ENCODE measurements around the gene MESD.

The MESD gene

GRCh38 chr15:81014446-81015093, 25.0 kb upstream of the MESD start:
- no peak for DNase-seq

- no peak for DNase-seq
Measured at GRCh38 chr15:81013396-81013929, 23.8 kb upstream of the MESD start.

- no peak for DNase-seq
Measured at GRCh38 chr15:81012588-81012987, 23.0 kb upstream of the MESD start.

- DNase-seq = no peak
Measured at GRCh38 chr15:81011593-81011992, 22.0 kb upstream of the MESD start.

GRCh38 chr15:81010086-81010485, 20.5 kb upstream of the MESD start:
- no peak for DNase-seq

- no peak for DNase-seq
Measured at GRCh38 chr15:81008312-81008711, 18.7 kb upstream of the MESD start.

- DNase-seq = no peak
Measured at GRCh38 chr15:81007428-81008064, 17.9 kb upstream of the MESD start.

- no peak for DNase-seq
Measured at GRCh38 chr15:81006124-81006523, 16.5 kb upstream of the MESD start.

GRCh38 chr15:81003097-81003350, 13.4 kb upstream of the MESD start:
- DNase-seq = no peak

- DNase-seq = no peak
Measured at GRCh38 chr15:81002331-81003096, 12.9 kb upstream of the MESD start.

GRCh38 chr15:81002009-81002330, 12.4 kb upstream of the MESD start:
- DNase-seq = no peak

- no peak for DNase-seq
Measured at GRCh38 chr15:81001152-81002008, 11.8 kb upstream of the MESD start.

GRCh38 chr15:81000624-81001151, 11.1 kb upstream of the MESD start, which contains the start of gene TLNRD1:
Gene TLNRD1, plus strand, starts transcription at chr15:81000923. Its CDS starts 1,349 bp downstream, at chr15:81002272.
- peak; percentile 78 for DNase-seq

GRCh38 chr15:81000144-81000623, 10.6 kb upstream of the MESD start:
- DNase-seq = no peak

GRCh38 chr15:80999623-81000036, 10.0 kb upstream of the MESD start:
- no peak for DNase-seq

GRCh38 chr15:80998251-80998650, 8.6 kb upstream of the MESD start:
- no peak for DNase-seq

- DNase-seq = no peak
Measured at GRCh38 chr15:80997692-80998091, 8.1 kb upstream of the MESD start.

- DNase-seq = no peak
Measured at GRCh38 chr15:80996247-80996646, 6.6 kb upstream of the MESD start.

- no peak for DNase-seq
Measured at GRCh38 chr15:80992441-80992840, 2.8 kb upstream of the MESD start.

GRCh38 chr15:80992006-80992405, 2.4 kb upstream of the MESD start:
- DNase-seq = no peak

- peak; percentile 77 for DNase-seq
Measured at GRCh38 chr15:80991421-80991820, 1.8 kb upstream of the MESD start.

GRCh38 chr15:80990955-80991354, 1.3 kb upstream of the MESD start:
- DNase-seq = no peak

- DNase-seq = no peak
Measured at GRCh38 chr15:80989081-80989517, 520 bp downstream of the MESD start.

All from NCI-H1694 treated with DMSO at 0.1 percent for 48 hours (cell line).